HCT116 (cell line): Measurements from ENCODE around the gene LMBRD2.

Experiments used
- CTCF ChIP-seq, 3 experiments: fragments of 200-600 bp in 1 of 3; sonication (generic) in 1 of 3; IDR thresholded peaks in 2 of 3; conservative IDR thresholded peaks in 1 of 3; 2 replicates each; pipeline ENCODE4 v1.5.1; 2012 to 2017; ENCODE audit warnings: low read depth in 2 of 3, low read length in 2 of 3, antibody characterized with exemption in 1 of 3, borderline replicate concordance in 1 of 3, control low read depth in 1 of 3, mild to moderate bottlenecking in 1 of 3, mixed read lengths in 1 of 3, mixed run types in 1 of 3, moderate library complexity in 1 of 3; ENCODE audit not compliant: insufficient read depth in 1 of 3
- EGR1 ChIP-seq: IDR thresholded peaks from 2 replicates; pipeline ENCODE4 v1.6.1; 2012; ENCODE audit warnings: low read depth
- EZH2 ChIP-seq: fragments of 200-600 bp; sonication (generic); IDR thresholded peaks from 2 replicates; pipeline ENCODE4 v1.6.1; 2017; ENCODE audit warnings: antibody characterized with exemption, mixed run types
- MAX ChIP-seq: IDR thresholded peaks from 2 replicates; pipeline ENCODE4 v1.6.1; 2012
- POLR2A ChIP-seq: IDR thresholded peaks from 2 replicates; pipeline ENCODE4 v1.7.0; 2011; ENCODE audit warnings: borderline replicate concordance; ENCODE audit not compliant: insufficient read depth, insufficient read length; ENCODE audit errors: extremely low read depth
- RAD21 ChIP-seq: IDR thresholded peaks from 2 replicates; pipeline ENCODE4 v1.6.1; 2012; ENCODE audit warnings: low read depth, mild to moderate bottlenecking
- ZBTB33 ChIP-seq: IDR thresholded peaks from 2 replicates; pipeline ENCODE4 v1.6.1; 2011; ENCODE audit warnings: mild to moderate bottlenecking, low read length, moderate library complexity; ENCODE audit not compliant: insufficient replicate concordance; ENCODE audit errors: extremely low read depth
- ZNF274 ChIP-seq: fragments of 200-500 bp; sonication (Bioruptor generic); IDR thresholded peaks from 2 replicates; pipeline ENCODE4 v1.6.1; 2014; ENCODE audit warnings: mild to moderate bottlenecking, low read depth, low read length, inconsistent platforms

GRCh38 chr5:36179950-36180349, 28.3 kb upstream of the LMBRD2 start:
- TF ChIP-seq CTCF (IDR thresholded peaks at IDR 0.05 in 2 of 3, conservative IDR thresholded peaks at IDR 0.05 in 1 of 3; ENCODE audit: borderline replicate concordance in 1 of 3, insufficient read depth in 1 of 3, low read depth in 2 of 3, low read length in 2 of 3) (no peak), MAX (no peak), POLR2A (no peak), EGR1 (no peak), ZNF274 (no peak), RAD21 (no peak), EZH2 (no peak), ZBTB33 (no peak)
